IMR-90 (cell line): ENCODE measurements around the gene TRIM62.

Experiments used
- BHLHE40 ChIP-seq: fragments of 150-350 bp; IDR thresholded peaks from 2 replicates; pipeline ENCODE4 v1.6.1; 2016; ENCODE audit warnings: mild to moderate bottlenecking, low read depth, low read length
- CEBPB ChIP-seq: IDR thresholded peaks from 2 replicates; pipeline ENCODE4 v1.6.1; 2012; ENCODE audit warnings: low read depth, low read length, improper control_type of control experiment
- CHD1 ChIP-seq: IDR thresholded peaks from 2 replicates; pipeline ENCODE4 v1.6.1; 2012; ENCODE audit warnings: low read depth, low read length, improper control_type of control experiment
- MAFK ChIP-seq: IDR thresholded peaks from 2 replicates; pipeline ENCODE4 v1.6.1; 2012; ENCODE audit warnings: low read depth, low read length, improper control_type of control experiment
- MAZ ChIP-seq: IDR thresholded peaks from 2 replicates; pipeline ENCODE4 v1.6.1; 2012; ENCODE audit warnings: low read depth, mild to moderate bottlenecking, low read length, improper control_type of control experiment, moderate library complexity, borderline replicate concordance
- MXI1 ChIP-seq: IDR thresholded peaks from 2 replicates; pipeline ENCODE4 v1.6.1; 2012; ENCODE audit warnings: low read depth, mild to moderate bottlenecking, low read length, moderate library complexity, borderline replicate concordance
- POLR2A ChIP-seq: IDR thresholded peaks from 2 replicates; pipeline ENCODE4 v1.6.1; 2012; ENCODE audit warnings: mild to moderate bottlenecking, low read depth, low read length
- RCOR1 ChIP-seq: IDR thresholded peaks from 2 replicates; pipeline ENCODE4 v1.6.1; 2012; ENCODE audit warnings: mild to moderate bottlenecking, low read length, improper control_type of control experiment; ENCODE audit not compliant: insufficient replicate concordance
- RFX5 ChIP-seq: IDR thresholded peaks from 2 replicates; pipeline ENCODE4 v1.8.0; 2012; ENCODE audit warnings: low read depth, mild to moderate bottlenecking, low read length, moderate library complexity
- SMC3 ChIP-seq: fragments of 150-350 bp; IDR thresholded peaks from 2 replicates; pipeline ENCODE4 v1.6.1; 2016; ENCODE audit warnings: low read depth, mild to moderate bottlenecking, antibody characterized with exemption, low read length, moderate library complexity
- TF ChIP-seq, protein P1 (sequence below): conservative IDR thresholded peaks from 2 replicates; pipeline ENCODE4 v1.5.1; 2012; ENCODE audit warnings: mild to moderate bottlenecking, low read depth, low read length, improper control_type of control experiment
- TF ChIP-seq, protein P2 (sequence below): fragments of 150-350 bp; IDR thresholded peaks from 2 replicates; pipeline ENCODE4 v1.6.1; 2017; ENCODE audit warnings: mild to moderate bottlenecking, antibody characterized with exemption, low read length, low read depth
- TF ChIP-seq, protein P3 (sequence below): fragments of 150-350 bp; IDR thresholded peaks from 2 replicates; pipeline ENCODE4 v1.6.1; 2016; ENCODE audit warnings: low read depth, mild to moderate bottlenecking, low read length, moderate library complexity, borderline replicate concordance

DNA sequence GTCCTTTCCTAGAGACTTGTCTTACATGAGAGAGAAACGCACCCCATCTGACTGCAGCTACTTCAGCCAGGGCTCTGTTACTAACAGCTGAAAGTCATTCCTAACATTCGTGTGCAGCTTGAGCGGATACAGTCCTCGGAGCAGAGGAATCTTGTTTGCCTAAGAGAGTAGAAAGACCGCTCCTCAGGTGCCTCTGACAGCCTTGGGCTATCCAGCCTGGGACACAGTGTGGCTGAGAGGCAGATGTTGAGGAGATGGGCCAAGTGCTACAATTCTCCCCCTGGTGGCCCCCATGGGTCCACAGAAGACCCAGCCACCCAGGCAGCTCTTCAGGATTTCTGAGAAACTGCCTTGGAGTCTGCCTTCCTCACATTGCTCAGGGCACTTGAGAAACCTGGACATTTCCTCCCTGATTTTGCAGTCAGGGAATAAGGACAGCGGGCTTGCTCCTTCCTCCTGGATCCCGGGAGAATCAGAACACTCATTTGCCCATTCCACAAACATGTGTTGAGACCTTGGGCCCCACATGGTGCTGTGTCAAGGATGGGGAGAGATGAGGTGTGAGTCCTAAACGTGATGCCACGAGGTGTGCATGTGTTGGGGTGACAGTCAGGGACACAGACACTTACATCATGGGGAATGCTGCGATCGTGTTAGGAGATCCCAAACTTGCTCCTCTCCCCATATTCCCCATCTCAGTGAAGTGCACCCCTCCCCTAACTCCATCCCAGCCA lies 13.1 kb downstream of the TRIM62 start:
- TF ChIP-seq POLR2A (no peak), SMC3 (no peak), BHLHE40 (no peak), RFX5 (no peak), CEBPB (no peak), RCOR1 (no peak), MAFK (no peak), MAZ (no peak), CHD1 (no peak), MXI1 (no peak)
- TF ChIP-seq, protein P1, sequence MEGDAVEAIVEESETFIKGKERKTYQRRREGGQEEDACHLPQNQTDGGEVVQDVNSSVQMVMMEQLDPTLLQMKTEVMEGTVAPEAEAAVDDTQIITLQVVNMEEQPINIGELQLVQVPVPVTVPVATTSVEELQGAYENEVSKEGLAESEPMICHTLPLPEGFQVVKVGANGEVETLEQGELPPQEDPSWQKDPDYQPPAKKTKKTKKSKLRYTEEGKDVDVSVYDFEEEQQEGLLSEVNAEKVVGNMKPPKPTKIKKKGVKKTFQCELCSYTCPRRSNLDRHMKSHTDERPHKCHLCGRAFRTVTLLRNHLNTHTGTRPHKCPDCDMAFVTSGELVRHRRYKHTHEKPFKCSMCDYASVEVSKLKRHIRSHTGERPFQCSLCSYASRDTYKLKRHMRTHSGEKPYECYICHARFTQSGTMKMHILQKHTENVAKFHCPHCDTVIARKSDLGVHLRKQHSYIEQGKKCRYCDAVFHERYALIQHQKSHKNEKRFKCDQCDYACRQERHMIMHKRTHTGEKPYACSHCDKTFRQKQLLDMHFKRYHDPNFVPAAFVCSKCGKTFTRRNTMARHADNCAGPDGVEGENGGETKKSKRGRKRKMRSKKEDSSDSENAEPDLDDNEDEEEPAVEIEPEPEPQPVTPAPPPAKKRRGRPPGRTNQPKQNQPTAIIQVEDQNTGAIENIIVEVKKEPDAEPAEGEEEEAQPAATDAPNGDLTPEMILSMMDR, result 0 out of 2 replicates have a peak, but pooled peaks have one; percentile 5
- TF ChIP-seq, protein P2, sequence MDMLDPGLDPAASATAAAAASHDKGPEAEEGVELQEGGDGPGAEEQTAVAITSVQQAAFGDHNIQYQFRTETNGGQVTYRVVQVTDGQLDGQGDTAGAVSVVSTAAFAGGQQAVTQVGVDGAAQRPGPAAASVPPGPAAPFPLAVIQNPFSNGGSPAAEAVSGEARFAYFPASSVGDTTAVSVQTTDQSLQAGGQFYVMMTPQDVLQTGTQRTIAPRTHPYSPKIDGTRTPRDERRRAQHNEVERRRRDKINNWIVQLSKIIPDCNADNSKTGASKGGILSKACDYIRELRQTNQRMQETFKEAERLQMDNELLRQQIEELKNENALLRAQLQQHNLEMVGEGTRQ, result no peak
- TF ChIP-seq, protein P3, sequence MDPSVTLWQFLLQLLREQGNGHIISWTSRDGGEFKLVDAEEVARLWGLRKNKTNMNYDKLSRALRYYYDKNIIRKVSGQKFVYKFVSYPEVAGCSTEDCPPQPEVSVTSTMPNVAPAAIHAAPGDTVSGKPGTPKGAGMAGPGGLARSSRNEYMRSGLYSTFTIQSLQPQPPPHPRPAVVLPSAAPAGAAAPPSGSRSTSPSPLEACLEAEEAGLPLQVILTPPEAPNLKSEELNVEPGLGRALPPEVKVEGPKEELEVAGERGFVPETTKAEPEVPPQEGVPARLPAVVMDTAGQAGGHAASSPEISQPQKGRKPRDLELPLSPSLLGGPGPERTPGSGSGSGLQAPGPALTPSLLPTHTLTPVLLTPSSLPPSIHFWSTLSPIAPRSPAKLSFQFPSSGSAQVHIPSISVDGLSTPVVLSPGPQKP, result no peak
